ENCODE results near the gene SDHA.
"Not testable (repeated sequence)": the region's sequence is repeated elsewhere in the genome, so short reads cannot be mapped to it uniquely, and the experiment has no call there.

- not testable (repeated sequence) for TF ChIP-seq EZH2phosphoT487 (conservative IDR thresholded peaks at IDR 0.05; ENCODE audit: low read length); CTCF (IDR thresholded peaks at IDR 0.05; ENCODE audit: insufficient read depth, low read length, poor library complexity, severe bottlenecking)
These were observed 55.4 kb downstream of the SDHA start for GRCh38 chr5:273491-273890.

Data from SU-DHL-6 (cell line).